Measurements from ENCODE around the gene ZNF597. TPM values are rescaled to one million over a fixed set of nuclear protein-coding genes. Genes with fewer than 3 reads are reported as not detected.

ZNF597 gene
- total and polyA plus RNA-seq, 4 donors, result 1.5 to 4.2 (median 2.4) TPM

DNA sequence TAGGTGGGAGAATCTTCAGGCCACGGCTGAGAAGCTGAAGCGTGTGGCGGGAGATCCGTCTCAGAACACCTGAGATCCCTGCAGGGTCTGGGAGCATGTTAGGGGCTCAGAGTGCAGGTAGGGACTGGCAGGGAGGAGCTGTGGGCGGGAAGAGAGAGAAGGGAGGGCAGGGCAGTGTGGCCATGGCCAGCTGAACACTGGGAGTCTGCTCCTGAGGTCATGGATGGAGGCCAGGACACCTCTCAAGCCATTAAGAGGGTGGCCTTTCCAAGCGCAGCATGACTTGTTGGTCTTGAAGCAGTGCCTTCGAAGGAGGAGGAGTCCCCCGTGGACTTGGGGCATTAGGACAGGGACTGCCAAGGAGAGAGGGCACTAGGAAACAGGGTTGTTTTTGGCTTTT lies 23.9 kb upstream of the ZNF597 start:
- DNase-seq (no peak), ATAC-seq (ENCODE audit: insufficient read depth, low FRiP score) (no peak)
- Histone ChIP-seq H3K27ac (ENCODE audit: low read depth in 1 of 2, low read length in 1 of 2) (no peak overlapping the region), H3K27me3 (ENCODE audit: control insufficient read depth in 3 of 3, insufficient read depth in 3 of 3, low read length in 2 of 3) (no peaks in the 10 kb centered on the region), H3K4me1 (ENCODE audit: control insufficient read depth in 5 of 5, insufficient read depth in 5 of 5, low read length in 5 of 5) (peaks cover 0 to 14% (median 0%) of the 10 kb centered on the region in 5 donors), H3K9me3 (ENCODE audit: control insufficient read depth in 4 of 4, insufficient read depth in 3 of 4, low read length in 3 of 4) (no peaks in the 10 kb centered on the region), H3K9ac (ENCODE audit: insufficient read depth in 1 of 2, low read length in 2 of 2) (no peak overlapping the region), H3K4me3 (no peak overlapping the region), H3K36me3 (ENCODE audit: control insufficient read depth in 4 of 4, insufficient read depth in 4 of 4, low read length in 4 of 4) (peaks cover 0 to 23% (median 0%) of the 10 kb centered on the region in 4 donors)
- TF ChIP-seq, protein P1, sequence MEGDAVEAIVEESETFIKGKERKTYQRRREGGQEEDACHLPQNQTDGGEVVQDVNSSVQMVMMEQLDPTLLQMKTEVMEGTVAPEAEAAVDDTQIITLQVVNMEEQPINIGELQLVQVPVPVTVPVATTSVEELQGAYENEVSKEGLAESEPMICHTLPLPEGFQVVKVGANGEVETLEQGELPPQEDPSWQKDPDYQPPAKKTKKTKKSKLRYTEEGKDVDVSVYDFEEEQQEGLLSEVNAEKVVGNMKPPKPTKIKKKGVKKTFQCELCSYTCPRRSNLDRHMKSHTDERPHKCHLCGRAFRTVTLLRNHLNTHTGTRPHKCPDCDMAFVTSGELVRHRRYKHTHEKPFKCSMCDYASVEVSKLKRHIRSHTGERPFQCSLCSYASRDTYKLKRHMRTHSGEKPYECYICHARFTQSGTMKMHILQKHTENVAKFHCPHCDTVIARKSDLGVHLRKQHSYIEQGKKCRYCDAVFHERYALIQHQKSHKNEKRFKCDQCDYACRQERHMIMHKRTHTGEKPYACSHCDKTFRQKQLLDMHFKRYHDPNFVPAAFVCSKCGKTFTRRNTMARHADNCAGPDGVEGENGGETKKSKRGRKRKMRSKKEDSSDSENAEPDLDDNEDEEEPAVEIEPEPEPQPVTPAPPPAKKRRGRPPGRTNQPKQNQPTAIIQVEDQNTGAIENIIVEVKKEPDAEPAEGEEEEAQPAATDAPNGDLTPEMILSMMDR (IDR thresholded peaks at IDR 0.05; ENCODE audit: control extremely low read depth, extremely low read depth), result no peak
- WGBS, 2 donors, result 87 to 91% methylated on average over 8 of the region's 8 CpGs

GRCh38 chr16:3465911-3466584 lies 22.7 kb upstream of the ZNF597 start:
- TF ChIP-seq, protein P1 (IDR thresholded peaks at IDR 0.05; ENCODE audit: control extremely low read depth, extremely low read depth), result no peak
- no peak overlapping the region for H3K27ac ChIP-seq (ENCODE audit: low read depth in 1 of 2, low read length in 1 of 2)
- H3K4me1 ChIP-seq (ENCODE audit: control insufficient read depth in 5 of 5, insufficient read depth in 5 of 5, low read length in 5 of 5), result peaks cover 0 to 18% (median 5%) of the 10 kb centered on the region in 5 donors
- no peak overlapping the region for H3K9ac ChIP-seq (ENCODE audit: insufficient read depth in 1 of 2, low read length in 2 of 2)
- no peaks in the 10 kb centered on the region for H3K27me3 ChIP-seq (ENCODE audit: control insufficient read depth in 3 of 3, insufficient read depth in 3 of 3, low read length in 2 of 3)
- H3K9me3 ChIP-seq (ENCODE audit: control insufficient read depth in 4 of 4, insufficient read depth in 3 of 4, low read length in 3 of 4), result no peaks in the 10 kb centered on the region
- no peak overlapping the region for H3K4me3 ChIP-seq
- H3K36me3 ChIP-seq (ENCODE audit: control insufficient read depth in 4 of 4, insufficient read depth in 4 of 4, low read length in 4 of 4), result peaks cover 0 to 16% (median 0%) of the 10 kb centered on the region in 4 donors
- WGBS, 2 donors, result 90% methylated on average over 21 of the region's 21 CpGs
- no peak for DNase-seq
- ATAC-seq (ENCODE audit: insufficient read depth, low FRiP score), result no peak

DNA sequence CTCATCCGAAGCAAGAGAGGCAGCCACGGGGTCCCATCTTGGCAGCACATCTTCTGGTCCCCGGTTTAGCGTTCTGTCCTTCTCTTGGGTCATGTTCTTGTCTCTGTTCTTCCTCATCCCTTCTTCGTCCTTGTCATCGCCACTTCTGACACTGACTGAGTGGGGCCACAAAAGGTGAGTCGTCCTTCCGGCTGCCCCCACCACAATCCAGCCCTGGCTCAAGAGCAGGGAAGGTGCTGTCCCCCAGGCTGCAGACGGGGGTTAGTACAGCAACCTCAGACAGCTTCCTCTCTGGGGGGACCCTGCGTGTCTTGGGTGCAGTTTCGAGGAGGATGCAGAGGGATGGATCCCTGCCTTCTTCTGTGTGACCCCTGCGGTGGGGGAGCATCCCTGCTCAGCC lies 22.0 kb upstream of the ZNF597 start:
- no peak overlapping the region for H3K9ac ChIP-seq (ENCODE audit: insufficient read depth in 1 of 2, low read length in 2 of 2)
- H3K4me3 ChIP-seq, result no peak overlapping the region
- no peak for ATAC-seq (ENCODE audit: insufficient read depth, low FRiP score)
- H3K27me3 ChIP-seq (ENCODE audit: control insufficient read depth in 3 of 3, insufficient read depth in 3 of 3, low read length in 2 of 3), result no peaks in the 10 kb centered on the region
- TF ChIP-seq, protein P1 (IDR thresholded peaks at IDR 0.05; ENCODE audit: control extremely low read depth, extremely low read depth), result no peak
- H3K27ac ChIP-seq (ENCODE audit: low read depth in 1 of 2, low read length in 1 of 2), result no peak overlapping the region
- H3K4me1 ChIP-seq (ENCODE audit: control insufficient read depth in 5 of 5, insufficient read depth in 5 of 5, low read length in 5 of 5), result peaks cover 0 to 17% (median 8%) of the 10 kb centered on the region in 5 donors
- 94 to 95% methylated on average over 11 to 12 of the region's 12 CpGs for WGBS, 2 donors
- peaks cover 0 to 14% (median 0%) of the 10 kb centered on the region in 4 donors for H3K36me3 ChIP-seq (ENCODE audit: control insufficient read depth in 4 of 4, insufficient read depth in 4 of 4, low read length in 4 of 4)
- no peak for DNase-seq
- no peaks in the 10 kb centered on the region for H3K9me3 ChIP-seq (ENCODE audit: control insufficient read depth in 4 of 4, insufficient read depth in 3 of 4, low read length in 3 of 4)

Measured in lung (tissue), 12 donors.